ENCODE results near the gene GSTM2.

The GSTM2 gene

DNA sequence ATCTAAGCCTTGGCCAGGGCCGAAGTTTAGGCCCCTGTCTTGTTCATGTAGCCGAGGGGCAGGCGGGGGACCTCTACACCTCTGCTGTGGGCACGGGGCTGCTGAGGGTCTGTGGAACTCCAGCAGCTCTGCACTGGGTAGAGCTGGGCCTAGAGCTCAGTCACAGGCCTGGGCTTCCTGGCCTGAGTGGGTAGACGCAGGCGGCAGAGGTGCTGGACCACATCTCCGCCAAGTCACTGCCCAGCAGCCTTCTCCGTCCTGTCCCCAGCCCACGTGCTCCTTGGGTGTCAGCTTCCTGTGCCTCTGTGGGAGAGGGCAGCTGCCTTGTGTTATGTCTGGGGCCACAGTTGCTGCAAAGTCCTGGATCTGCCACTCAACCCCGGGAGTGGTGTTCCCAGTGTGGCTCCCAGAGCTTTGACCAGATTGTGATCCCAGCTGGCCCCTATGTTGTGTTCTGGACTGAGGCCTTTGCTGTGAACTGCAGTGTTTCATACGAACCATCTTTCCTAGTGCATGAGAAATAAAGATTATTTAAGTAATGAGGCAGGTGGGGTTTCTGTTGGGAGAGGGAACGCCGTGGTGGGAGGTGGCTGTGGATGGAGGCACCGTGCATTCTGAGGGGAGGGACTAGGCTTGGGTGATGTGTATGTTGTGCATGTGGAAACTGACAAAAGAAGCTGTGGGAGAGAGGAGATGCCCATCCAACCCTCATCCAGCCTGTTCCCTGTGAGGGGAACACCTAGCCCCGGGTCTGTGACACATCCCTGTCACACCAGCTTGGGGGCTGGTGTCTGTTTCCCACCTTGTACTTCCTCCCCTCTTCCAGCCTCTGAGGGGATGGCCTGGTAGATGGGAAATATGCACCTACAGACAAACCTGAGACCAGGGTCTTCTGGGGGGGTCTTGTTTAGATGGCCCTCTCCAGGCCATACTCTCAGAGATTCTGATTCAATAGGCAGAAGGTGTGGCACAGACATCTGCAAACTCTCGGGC, 36.0 kb upstream of the GSTM2 start:
- Histone ChIP-seq H3K79me2 (ENCODE audit: insufficient read depth, low read length) (no peaks in the 10 kb centered on the region), H3K36me3 (ENCODE audit: insufficient read depth, low read length) (peaks cover 49% of the 10 kb centered on the region; the same call in 1 of the 2 replicates), H3K4me2 (ENCODE audit: low read depth, low read length, poor library complexity, severe bottlenecking) (no peak overlapping the region), H3K9me2 (replicated peaks; ENCODE audit: low read depth, low read length) (no peaks in the 10 kb centered on the region), H3F3A (ENCODE audit: low read depth) (no peaks in the 10 kb centered on the region), H3K4me1 (ENCODE audit: insufficient read depth, low read length, poor library complexity, severe bottlenecking) (no peaks in the 10 kb centered on the region), H3K9ac (ENCODE audit: low read depth, low read length, poor library complexity, severe bottlenecking) (no peak overlapping the region), H3K9me3 (ENCODE audit: insufficient read depth, low read depth, low read length) (no peaks in the 10 kb centered on the region), H3K27me3 (ENCODE audit: insufficient read depth, low read length, poor library complexity, severe bottlenecking) (no peaks in the 10 kb centered on the region), H3K4me3 (ENCODE audit: low read length, poor library complexity, severe bottlenecking) (no peak overlapping the region), H2AFZ (ENCODE audit: low read length) (no peak overlapping the region), H4K20me1 (ENCODE audit: insufficient read depth, low read length, poor library complexity, severe bottlenecking) (no peaks in the 10 kb centered on the region)
- no peak for TF ChIP-seq EZH2phosphoT487 (IDR thresholded peaks at IDR 0.05; ENCODE audit: borderline replicate concordance)
- TF ChIP-seq, protein P1, sequence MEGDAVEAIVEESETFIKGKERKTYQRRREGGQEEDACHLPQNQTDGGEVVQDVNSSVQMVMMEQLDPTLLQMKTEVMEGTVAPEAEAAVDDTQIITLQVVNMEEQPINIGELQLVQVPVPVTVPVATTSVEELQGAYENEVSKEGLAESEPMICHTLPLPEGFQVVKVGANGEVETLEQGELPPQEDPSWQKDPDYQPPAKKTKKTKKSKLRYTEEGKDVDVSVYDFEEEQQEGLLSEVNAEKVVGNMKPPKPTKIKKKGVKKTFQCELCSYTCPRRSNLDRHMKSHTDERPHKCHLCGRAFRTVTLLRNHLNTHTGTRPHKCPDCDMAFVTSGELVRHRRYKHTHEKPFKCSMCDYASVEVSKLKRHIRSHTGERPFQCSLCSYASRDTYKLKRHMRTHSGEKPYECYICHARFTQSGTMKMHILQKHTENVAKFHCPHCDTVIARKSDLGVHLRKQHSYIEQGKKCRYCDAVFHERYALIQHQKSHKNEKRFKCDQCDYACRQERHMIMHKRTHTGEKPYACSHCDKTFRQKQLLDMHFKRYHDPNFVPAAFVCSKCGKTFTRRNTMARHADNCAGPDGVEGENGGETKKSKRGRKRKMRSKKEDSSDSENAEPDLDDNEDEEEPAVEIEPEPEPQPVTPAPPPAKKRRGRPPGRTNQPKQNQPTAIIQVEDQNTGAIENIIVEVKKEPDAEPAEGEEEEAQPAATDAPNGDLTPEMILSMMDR (conservative IDR thresholded peaks at IDR 0.05; ENCODE audit: low read length): no peak

DNA sequence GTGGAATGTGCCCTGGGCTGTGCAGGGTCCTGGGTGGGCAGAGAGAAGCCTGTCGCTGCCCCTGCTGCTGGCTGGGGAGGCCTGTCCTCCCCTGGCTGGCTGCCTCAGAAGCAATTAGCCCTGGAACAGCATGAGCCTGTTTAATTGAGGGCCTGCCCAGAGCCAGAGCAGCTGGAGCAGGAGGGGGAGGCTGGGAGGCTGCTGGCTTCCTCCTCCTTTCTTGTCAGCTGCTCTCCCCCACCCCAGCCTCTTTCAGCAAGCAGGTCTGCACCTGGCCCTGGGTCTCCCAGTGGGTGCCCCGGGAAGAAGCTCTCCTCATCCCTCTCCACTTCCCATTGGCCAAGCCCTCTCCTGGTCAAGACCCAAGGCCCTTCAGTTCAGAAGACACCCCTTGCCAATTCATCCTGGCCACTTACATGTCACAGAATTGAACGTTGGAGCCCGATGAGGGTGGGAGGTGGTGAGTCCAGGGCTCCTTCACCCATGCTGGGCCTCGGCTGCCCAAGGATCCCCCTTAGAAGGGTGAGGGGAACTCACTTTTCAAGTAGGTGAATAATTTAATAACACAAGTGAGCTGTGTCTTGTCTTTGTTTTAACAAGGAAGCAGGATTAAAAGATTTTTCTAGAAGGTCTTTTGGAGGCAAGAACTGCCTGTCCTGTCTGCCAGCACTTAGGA, 35.0 kb upstream of the GSTM2 start:
- H3K9me2 ChIP-seq (replicated peaks; ENCODE audit: low read depth, low read length): no peaks in the 10 kb centered on the region
- H3K27me3 ChIP-seq (ENCODE audit: insufficient read depth, low read length, poor library complexity, severe bottlenecking): no peaks in the 10 kb centered on the region
- H3K9me3 ChIP-seq (ENCODE audit: insufficient read depth, low read depth, low read length): no peaks in the 10 kb centered on the region
- no peaks in the 10 kb centered on the region for H4K20me1 ChIP-seq (ENCODE audit: insufficient read depth, low read length, poor library complexity, severe bottlenecking)
- peaks cover 39% of the 10 kb centered on the region; the same call in 1 of the 2 replicates for H3K36me3 ChIP-seq (ENCODE audit: insufficient read depth, low read length)
- no peak overlapping the region for H2AFZ ChIP-seq (ENCODE audit: low read length)
- H3K9ac ChIP-seq (ENCODE audit: low read depth, low read length, poor library complexity, severe bottlenecking): no peak overlapping the region
- no peaks in the 10 kb centered on the region for H3K79me2 ChIP-seq (ENCODE audit: insufficient read depth, low read length)
- no peak overlapping the region for H3K4me3 ChIP-seq (ENCODE audit: low read length, poor library complexity, severe bottlenecking)
- no peak overlapping the region for H3K4me2 ChIP-seq (ENCODE audit: low read depth, low read length, poor library complexity, severe bottlenecking)
- no peaks in the 10 kb centered on the region for H3K4me1 ChIP-seq (ENCODE audit: insufficient read depth, low read length, poor library complexity, severe bottlenecking)
- no peaks in the 10 kb centered on the region for H3F3A ChIP-seq (ENCODE audit: low read depth)
- TF ChIP-seq EZH2phosphoT487 (IDR thresholded peaks at IDR 0.05; ENCODE audit: borderline replicate concordance): no peak
- TF ChIP-seq, protein P1 (conservative IDR thresholded peaks at IDR 0.05; ENCODE audit: low read length): no peak

DNA sequence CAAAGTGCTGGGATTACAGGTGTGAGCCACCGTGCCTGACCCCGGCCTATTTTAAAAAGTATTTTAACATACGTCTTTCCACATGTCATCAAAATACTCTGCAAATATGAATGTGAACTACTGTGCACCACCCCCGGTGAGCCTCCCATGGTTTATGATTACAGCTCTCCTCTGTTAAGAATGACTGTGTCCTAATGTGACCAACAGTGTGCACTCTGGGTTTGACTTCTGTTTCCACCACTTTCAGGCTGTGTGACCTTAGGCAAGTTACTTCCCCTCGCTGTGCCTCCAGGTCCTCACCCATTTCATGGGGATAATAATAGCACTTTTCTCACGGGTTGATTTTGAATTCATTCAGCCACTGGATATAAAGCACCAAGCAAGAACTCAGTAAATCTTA, 33.6 kb upstream of the GSTM2 start:
- Histone ChIP-seq H3K4me2 (ENCODE audit: low read depth, low read length, poor library complexity, severe bottlenecking) (no peak overlapping the region), H3K9me3 (ENCODE audit: insufficient read depth, low read depth, low read length) (no peaks in the 10 kb centered on the region), H3K36me3 (ENCODE audit: insufficient read depth, low read length) (peaks cover 24% of the 10 kb centered on the region; the same call in 1 of the 2 replicates), H3K9ac (ENCODE audit: low read depth, low read length, poor library complexity, severe bottlenecking) (no peak overlapping the region), H3F3A (ENCODE audit: low read depth) (no peaks in the 10 kb centered on the region), H4K20me1 (ENCODE audit: insufficient read depth, low read length, poor library complexity, severe bottlenecking) (no peaks in the 10 kb centered on the region), H3K27me3 (ENCODE audit: insufficient read depth, low read length, poor library complexity, severe bottlenecking) (no peaks in the 10 kb centered on the region), H2AFZ (ENCODE audit: low read length) (no peak overlapping the region), H3K9me2 (replicated peaks; ENCODE audit: low read depth, low read length) (no peaks in the 10 kb centered on the region), H3K79me2 (ENCODE audit: insufficient read depth, low read length) (no peaks in the 10 kb centered on the region), H3K4me1 (ENCODE audit: insufficient read depth, low read length, poor library complexity, severe bottlenecking) (no peaks in the 10 kb centered on the region), H3K4me3 (ENCODE audit: low read length, poor library complexity, severe bottlenecking) (no peak overlapping the region)
- TF ChIP-seq, protein P1 (conservative IDR thresholded peaks at IDR 0.05; ENCODE audit: low read length): no peak
- TF ChIP-seq EZH2phosphoT487 (IDR thresholded peaks at IDR 0.05; ENCODE audit: borderline replicate concordance): no peak

Measured in Loucy (cell line).